WERI-Rb-1 (cell line): Measurements from ENCODE around the gene GALNT18.

ENCODE experiments used
- DNase-seq: peaks from one replicate; pipeline ENCODE4 v3.0.0-alpha.2; 2020
- H3K27ac ChIP-seq: fragments of 250-450 bp; sonication (Bioruptor Pico); 2 replicates; pipeline ENCODE4 v1.5.1; 2020; ENCODE audit warnings: mild to moderate bottlenecking, moderate library complexity
- H3K27me3 ChIP-seq: fragments of 250-450 bp; sonication (Bioruptor Pico); 2 replicates; pipeline ENCODE4 v1.5.1; 2021; ENCODE audit warnings: mild to moderate bottlenecking, low read depth, moderate library complexity; ENCODE audit not compliant: insufficient read depth, severe bottlenecking
- H3K36me3 ChIP-seq: fragments of 250-450 bp; sonication (Bioruptor Pico); 2 replicates; pipeline ENCODE4 v1.5.1; 2020; ENCODE audit warnings: mild to moderate bottlenecking, moderate library complexity
- H3K4me3 ChIP-seq: 2 replicates; pipeline ENCODE4 v1.5.1; 2011; ENCODE audit warnings: low read depth, mild to moderate bottlenecking, control low read depth, low read length
- H3K9me3 ChIP-seq: fragments of 250-450 bp; sonication (Bioruptor Pico); 2 replicates; pipeline ENCODE4 v1.5.1; 2021; ENCODE audit warnings: mild to moderate bottlenecking, moderate library complexity; ENCODE audit not compliant: severe bottlenecking
- CTCF ChIP-seq: IDR thresholded peaks from 2 replicates; pipeline ENCODE4 v1.5.1; 2011; ENCODE audit warnings: low read depth, mild to moderate bottlenecking, control low read depth, inconsistent platforms, low read length

The GALNT18 gene

DNA sequence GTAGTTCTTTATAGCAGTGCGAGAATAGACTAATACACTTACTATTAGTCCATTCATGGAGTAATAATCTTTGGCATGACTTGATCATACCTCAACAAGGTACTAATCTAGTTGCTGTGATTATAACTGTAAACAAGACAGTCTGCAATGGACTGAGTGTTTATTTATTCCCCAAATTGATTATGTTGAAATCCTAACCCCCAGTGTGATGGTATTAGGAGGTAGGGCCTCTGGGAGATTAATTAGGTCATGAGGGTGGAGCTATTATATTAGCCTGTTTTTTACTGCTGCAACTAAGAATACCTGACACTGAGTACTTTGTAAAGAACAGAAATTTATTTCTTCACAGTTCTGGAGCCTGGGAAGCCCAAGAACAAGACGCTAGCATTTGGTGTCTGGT, 237.8 kb downstream of the GALNT18 start:
- H3K4me3 ChIP-seq: no peak overlapping the region
- no peaks in the 10 kb centered on the region for H3K9me3 ChIP-seq
- H3K36me3 ChIP-seq: no peaks in the 10 kb centered on the region
- no peaks in the 10 kb centered on the region for H3K27me3 ChIP-seq
- DNase-seq: no peak
- TF ChIP-seq CTCF: no peak
- no peak overlapping the region for H3K27ac ChIP-seq

DNA sequence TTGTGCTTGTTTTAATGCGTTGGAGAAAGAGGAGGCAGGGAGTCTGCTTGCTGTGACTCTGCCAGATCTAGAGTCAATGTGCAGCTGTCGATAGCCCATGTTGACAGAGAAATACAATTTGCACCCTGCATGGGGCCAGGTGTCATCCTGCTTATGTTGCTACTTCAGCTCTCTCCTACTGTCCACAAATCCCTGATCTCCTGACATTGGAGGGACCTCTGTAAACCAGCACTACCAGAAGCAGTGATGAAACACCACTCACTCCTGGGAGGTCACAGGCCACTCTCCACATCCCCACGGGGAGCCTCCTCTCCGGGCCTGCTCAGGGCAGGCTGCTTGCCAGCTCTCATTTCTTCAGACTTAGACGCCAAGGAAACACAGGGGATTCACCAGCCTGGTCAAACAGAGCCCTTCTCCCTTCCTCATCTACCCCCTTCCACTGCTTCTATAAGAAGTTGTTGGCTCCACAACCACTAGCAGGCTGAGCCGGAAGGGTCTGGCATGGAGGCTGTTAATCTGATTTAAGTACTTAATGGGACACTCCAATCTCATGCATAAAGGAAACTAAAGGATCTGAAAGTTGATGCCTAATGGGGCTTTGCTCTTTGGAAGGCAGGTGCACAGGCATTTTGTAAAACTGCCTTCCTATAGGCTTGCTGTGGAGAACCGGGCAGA, 238.8 kb downstream of the GALNT18 start:
- Histone ChIP-seq H3K27me3 (no peaks in the 10 kb centered on the region), H3K9me3 (no peaks in the 10 kb centered on the region), H3K27ac (peak overlapping the region; percentile 51), H3K36me3 (no peaks in the 10 kb centered on the region), H3K4me3 (no peak overlapping the region)
- no peak for TF ChIP-seq CTCF
- DNase-seq: peak; percentile 83

DNA sequence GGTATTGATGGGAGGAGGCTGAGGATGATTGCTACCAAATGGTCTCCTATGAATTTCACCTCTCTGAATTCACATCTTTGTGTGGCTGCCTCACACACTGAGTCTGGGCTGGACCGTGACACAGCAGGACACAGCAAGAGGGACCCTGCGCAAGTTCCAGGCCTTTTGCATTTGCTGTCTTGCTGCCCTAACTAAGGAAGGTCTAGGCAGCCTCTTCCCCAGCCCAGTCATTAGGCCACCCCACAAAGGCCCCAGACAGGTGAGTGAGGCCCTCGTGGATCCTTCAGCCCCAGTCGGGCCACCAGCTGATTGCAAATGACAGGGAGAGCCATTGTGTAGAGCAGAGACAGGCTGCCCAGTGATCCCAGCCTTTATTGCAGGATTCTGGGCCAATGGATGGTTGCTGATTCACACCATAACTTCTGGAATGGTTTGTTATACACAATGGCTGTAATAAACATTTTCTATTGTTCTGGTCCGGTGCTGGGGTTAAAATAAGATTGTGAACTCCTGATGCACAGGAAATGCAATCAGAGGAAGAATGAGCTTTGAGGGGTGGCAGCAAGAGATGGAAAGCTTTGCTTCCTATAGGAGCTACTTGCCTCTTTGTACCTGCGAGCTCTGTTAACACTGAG, 240.2 kb downstream of the GALNT18 start:
- no peak for TF ChIP-seq CTCF
- no peak overlapping the region for H3K27ac ChIP-seq
- no peaks in the 10 kb centered on the region for H3K27me3 ChIP-seq
- no peak overlapping the region for H3K4me3 ChIP-seq
- H3K9me3 ChIP-seq: no peaks in the 10 kb centered on the region
- no peaks in the 10 kb centered on the region for H3K36me3 ChIP-seq
- DNase-seq: no peak

DNA sequence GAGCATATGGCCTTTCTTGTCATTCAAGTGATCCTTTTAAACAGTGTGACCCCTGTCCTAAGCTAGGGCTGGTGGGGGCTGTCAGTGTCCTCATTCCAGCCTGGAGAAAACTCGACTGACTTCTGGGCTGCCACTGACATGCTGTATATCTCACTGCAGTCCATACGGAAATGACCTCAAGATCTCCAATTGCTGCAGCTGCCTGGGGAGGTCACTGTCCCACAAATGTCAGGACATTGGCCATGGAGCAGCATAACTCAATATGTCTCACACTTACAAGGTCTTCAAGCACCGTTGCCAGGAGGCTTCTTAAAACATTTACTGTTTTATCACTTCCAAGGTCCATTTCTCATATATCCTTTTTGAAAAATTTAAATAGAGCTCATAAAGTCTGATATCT, 240.9 kb downstream of the GALNT18 start:
- no peaks in the 10 kb centered on the region for H3K36me3 ChIP-seq
- H3K9me3 ChIP-seq: no peaks in the 10 kb centered on the region
- H3K4me3 ChIP-seq: no peak overlapping the region
- no peak overlapping the region for H3K27ac ChIP-seq
- DNase-seq: no peak
- TF ChIP-seq CTCF: no peak
- no peaks in the 10 kb centered on the region for H3K27me3 ChIP-seq

DNA sequence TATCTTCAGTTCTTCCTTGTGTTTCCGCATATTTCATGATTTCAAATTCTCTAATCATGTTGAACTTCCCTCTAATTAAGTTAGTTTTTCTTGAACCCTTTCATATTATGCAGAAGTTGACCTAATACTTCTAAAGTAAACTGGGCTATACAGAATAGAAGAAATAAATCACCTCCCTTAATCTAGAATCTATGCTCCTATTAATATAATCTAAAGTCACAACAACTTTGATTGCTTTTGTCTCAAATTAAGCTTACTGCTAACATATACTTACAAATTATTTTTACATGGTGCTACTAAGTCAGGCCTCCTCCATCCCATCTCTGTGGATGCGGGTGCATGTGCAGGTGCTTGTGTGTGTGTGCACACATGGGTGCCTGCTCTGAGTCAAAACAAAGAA, 241.5 kb downstream of the GALNT18 start:
- no peak for DNase-seq
- H3K9me3 ChIP-seq: no peaks in the 10 kb centered on the region
- no peaks in the 10 kb centered on the region for H3K36me3 ChIP-seq
- H3K27me3 ChIP-seq: no peaks in the 10 kb centered on the region
- no peak overlapping the region for H3K27ac ChIP-seq
- TF ChIP-seq CTCF: no peak
- no peak overlapping the region for H3K4me3 ChIP-seq

DNA sequence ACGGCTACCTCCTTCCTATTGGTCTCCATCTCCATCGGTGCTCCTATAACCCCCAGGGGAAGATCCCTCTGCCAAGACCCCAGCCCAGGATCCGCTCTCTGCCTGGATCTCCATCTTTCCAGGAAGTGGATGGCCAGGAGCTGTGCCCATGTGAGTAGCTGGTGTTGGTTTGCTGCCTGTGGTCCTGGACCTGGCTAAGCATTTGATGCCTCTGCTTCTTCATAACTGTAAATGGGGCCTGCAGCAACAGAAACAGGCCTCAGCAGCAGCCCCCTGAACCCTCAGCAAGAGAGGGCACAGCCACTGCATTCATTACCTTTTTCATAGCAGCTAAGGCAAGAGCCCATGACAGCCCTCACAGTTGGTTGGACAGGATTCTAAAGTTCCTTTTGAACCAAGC, 242.1 kb downstream of the GALNT18 start:
- no peak for TF ChIP-seq CTCF
- no peak overlapping the region for H3K27ac ChIP-seq
- no peaks in the 10 kb centered on the region for H3K27me3 ChIP-seq
- DNase-seq: no peak
- no peaks in the 10 kb centered on the region for H3K36me3 ChIP-seq
- H3K4me3 ChIP-seq: no peak overlapping the region
- no peaks in the 10 kb centered on the region for H3K9me3 ChIP-seq
